ENCODE data around the gene GARNL3.

The GARNL3 gene

GRCh38 chr9:127356906-127357305 lies 92.3 kb downstream of the GARNL3 start:
- CTCF ChIA-PET, result no interaction called here
- POLR2A ChIA-PET, result no interaction called here
- TF ChIP-seq, protein P1, sequence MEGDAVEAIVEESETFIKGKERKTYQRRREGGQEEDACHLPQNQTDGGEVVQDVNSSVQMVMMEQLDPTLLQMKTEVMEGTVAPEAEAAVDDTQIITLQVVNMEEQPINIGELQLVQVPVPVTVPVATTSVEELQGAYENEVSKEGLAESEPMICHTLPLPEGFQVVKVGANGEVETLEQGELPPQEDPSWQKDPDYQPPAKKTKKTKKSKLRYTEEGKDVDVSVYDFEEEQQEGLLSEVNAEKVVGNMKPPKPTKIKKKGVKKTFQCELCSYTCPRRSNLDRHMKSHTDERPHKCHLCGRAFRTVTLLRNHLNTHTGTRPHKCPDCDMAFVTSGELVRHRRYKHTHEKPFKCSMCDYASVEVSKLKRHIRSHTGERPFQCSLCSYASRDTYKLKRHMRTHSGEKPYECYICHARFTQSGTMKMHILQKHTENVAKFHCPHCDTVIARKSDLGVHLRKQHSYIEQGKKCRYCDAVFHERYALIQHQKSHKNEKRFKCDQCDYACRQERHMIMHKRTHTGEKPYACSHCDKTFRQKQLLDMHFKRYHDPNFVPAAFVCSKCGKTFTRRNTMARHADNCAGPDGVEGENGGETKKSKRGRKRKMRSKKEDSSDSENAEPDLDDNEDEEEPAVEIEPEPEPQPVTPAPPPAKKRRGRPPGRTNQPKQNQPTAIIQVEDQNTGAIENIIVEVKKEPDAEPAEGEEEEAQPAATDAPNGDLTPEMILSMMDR (IDR thresholded peaks at IDR 0.05; ENCODE audit: control extremely low read depth, extremely low read depth, low read depth, missing control alignments), result no peak
- DNase-seq (ENCODE audit: extremely low spot score), result no peak

DNA sequence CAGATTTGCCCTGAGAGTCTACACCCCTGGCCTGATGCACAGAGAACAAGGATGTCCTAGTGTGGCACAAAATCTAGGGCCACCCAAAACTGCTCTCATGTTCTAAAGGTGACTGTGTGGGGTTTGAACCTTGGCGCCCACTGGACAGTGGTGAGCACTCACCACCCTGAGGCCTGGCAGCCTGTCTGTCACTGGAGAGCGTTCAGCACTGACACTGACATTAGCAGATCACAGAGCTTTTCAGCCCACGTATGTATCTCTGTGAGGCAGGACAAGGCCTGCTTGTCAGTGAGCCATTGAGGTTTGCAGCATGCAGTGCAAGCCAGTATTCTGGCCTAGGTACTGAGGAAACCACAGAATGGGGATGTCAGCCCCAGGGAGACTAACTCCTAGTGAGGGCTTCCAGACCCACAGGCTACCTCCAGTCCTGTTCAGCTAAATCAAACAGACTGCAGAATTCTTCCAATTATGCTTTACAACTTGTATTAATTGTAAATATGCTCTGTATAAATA lies 93.5 kb downstream of the GARNL3 start:
- ChIA-PET CTCF (no interaction called here), POLR2A (no interaction called here)
- TF ChIP-seq, protein P1 (IDR thresholded peaks at IDR 0.05; ENCODE audit: control extremely low read depth, extremely low read depth, low read depth, missing control alignments), result no peak
- no peak for DNase-seq (ENCODE audit: extremely low spot score)

DNA sequence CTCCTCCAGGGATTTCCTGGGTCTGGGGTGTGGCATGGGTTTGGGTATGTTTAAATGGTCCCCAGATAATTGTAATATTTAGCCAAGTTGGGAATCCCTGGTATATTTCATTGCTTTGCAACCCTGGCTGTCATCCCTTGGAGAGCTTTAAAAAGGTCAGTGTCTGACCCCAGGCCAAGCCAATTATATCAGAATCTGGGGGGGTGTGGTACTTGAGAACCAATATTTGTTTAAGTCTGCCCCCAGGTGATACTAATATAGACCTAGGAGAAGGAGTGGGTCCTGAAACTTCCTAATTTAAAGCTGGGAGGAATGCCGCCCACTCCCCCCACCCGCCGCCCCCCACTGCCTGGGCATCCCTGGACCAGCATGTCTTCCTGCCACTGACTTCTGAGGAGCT lies 94.2 kb downstream of the GARNL3 start:
- CTCF ChIA-PET, result interaction anchor here (0.7 to 1.1 kb wide), 2 partner anchors 10 to 143 kb away, joined by 3 read pairs; no protein-coding TSS in a partner anchor
- TF ChIP-seq, protein P1 (IDR thresholded peaks at IDR 0.05; ENCODE audit: control extremely low read depth, extremely low read depth, low read depth, missing control alignments), result no peak
- POLR2A ChIA-PET, result no interaction called here
- DNase-seq (ENCODE audit: extremely low spot score), result no peak

GRCh38 chr9:127360250-127360649 lies 95.7 kb downstream of the GARNL3 start:
- POLR2A ChIA-PET, result no interaction called here

GRCh38 chr9:127360829-127361228 lies 96.3 kb downstream of the GARNL3 start:
- no peak for DNase-seq (ENCODE audit: extremely low spot score)
- TF ChIP-seq, protein P1 (IDR thresholded peaks at IDR 0.05; ENCODE audit: control extremely low read depth, extremely low read depth, low read depth, missing control alignments), result no peak
- ChIA-PET POLR2A (no interaction called here), CTCF (interaction anchor here (0.9 to 1.1 kb wide), 3 partner anchors 9 to 560 kb away, joined by 3 to 4 read pairs (median 3); no protein-coding TSS in a partner anchor)

More at GRCh38 chr9:127360250-127360649, 95.7 kb downstream of the GARNL3 start:
- TF ChIP-seq, protein P1 (IDR thresholded peaks at IDR 0.05; ENCODE audit: control extremely low read depth, extremely low read depth, low read depth, missing control alignments), result no peak
- CTCF ChIA-PET, result interaction anchor here (0.9 to 1.1 kb wide), 3 partner anchors 9 to 561 kb away, joined by 3 to 4 read pairs (median 3); no protein-coding TSS in a partner anchor
- DNase-seq (ENCODE audit: extremely low spot score), result no peak

GRCh38 chr9:127361561-127361960 lies 97.0 kb downstream of the GARNL3 start:
- ChIA-PET CTCF (no interaction called here), POLR2A (no interaction called here)
- DNase-seq (ENCODE audit: extremely low spot score), result no peak
- TF ChIP-seq, protein P1 (IDR thresholded peaks at IDR 0.05; ENCODE audit: control extremely low read depth, extremely low read depth, low read depth, missing control alignments), result no peak

Measured in GM10248 (cell line).